Measurements from ENCODE around the gene KCNF1.
A peak's percentile ranks its signal among the peaks of the same experiment; 100 is the strongest.

The KCNF1 gene

DNA sequence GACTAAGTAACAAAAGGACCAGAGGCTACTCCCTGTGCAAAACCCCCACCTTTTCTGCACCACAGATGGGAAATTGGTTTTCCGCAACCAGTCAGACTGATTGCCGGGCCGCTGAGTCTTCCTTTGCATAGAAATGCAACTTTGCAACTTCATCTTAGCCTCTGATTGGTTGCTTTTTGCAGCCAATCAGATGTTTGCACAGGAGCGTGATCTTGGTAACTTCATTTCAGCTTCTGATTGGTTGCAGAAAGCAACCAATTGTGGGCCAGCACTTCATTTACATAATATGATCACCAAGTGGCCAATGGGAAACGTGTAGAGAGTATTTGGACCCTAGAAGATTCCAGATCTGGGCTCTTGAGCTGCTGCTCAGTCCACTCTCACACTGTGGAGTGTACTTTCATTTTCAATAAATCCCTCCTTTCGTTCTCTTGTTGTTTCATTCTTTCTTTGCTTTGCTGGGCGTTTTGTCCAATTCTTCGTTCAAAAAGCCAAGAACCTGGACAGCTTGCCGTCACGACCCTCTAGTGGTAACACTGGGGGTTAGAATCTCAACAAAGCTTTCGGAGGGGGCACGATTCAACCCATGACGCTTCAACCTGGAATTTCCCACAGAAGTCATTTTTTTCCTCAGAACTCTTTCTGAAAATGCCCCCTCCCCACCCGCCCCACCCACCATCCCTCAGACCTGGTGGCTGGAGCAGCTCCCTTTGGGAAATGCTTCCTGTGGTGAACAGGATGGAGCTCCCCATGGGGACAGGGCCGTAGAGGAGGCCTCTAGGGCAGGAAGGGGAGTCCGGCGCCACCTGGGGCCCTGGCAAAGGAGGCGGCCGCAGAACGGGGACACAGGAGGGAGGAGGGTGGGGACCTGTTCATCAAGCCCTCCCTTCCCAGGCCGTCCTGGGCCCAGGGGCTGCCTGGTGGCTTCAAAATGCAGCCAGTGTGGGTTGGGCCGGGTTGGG lies 31.8 kb upstream of the KCNF1 start:
- DNase-seq (ENCODE audit: low spot score): no peak

DNA sequence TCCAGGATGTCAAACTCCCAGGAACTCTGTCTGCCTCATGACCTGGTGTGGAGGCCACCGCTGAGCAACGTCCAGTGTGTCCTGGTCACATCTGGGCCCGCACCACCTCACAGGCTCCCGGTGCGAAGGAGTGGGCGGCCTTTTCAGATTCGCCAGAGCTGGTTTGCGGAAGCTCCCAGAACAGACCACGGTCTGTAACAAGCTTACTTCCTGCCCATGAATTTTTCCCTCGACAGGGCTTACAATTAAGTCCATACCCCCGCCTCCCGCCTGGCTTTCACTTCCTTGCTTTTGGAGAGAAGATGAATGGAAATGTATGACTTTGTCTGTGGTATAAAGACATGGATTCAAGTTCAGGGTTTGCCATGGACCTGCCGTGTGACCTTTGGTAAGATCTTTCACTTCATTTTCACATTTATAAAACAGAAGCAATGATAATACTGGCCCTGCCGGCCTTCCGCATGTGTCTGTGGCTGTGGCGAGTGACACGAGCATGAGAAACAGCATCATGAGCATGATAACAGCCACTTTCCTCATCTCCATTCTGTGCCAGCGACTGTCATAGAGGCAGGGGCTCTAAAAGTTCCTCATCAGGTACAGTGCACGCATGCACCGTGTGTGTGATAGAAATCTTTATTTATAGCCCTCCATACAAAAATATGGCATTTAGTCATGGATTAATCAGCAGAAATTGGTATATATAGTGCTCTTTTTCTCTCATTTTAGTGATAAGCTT lies 31.0 kb upstream of the KCNF1 start:
- no peak for DNase-seq (ENCODE audit: low spot score)

DNA sequence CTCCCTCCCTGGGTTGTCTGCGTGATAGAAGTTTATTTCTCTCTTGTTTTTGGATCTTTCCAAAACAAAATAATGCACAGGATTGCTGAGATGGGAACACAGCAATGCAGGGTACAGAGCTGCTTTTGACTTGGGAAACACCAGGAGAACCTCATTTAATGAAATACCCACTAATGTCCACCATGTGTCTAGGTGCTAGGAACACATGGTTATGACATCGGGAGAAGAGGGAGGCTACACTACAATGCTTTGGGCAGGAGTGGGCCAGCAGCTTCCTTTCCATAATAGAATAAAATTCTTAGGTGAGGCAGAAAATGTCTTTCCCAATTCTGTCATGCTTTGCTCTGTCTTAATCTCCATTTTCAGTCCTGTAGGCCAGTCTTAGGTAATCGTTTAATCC lies 29.2 kb upstream of the KCNF1 start:
- no peak for DNase-seq (ENCODE audit: low spot score)

GRCh38 chr2:10883066-10883465 lies 28.7 kb upstream of the KCNF1 start:
- no peak for DNase-seq (ENCODE audit: low spot score)

- DNase-seq (ENCODE audit: low spot score): no peak
These were observed 27.8 kb upstream of the KCNF1 start for GRCh38 chr2:10883801-10884478.

DNA sequence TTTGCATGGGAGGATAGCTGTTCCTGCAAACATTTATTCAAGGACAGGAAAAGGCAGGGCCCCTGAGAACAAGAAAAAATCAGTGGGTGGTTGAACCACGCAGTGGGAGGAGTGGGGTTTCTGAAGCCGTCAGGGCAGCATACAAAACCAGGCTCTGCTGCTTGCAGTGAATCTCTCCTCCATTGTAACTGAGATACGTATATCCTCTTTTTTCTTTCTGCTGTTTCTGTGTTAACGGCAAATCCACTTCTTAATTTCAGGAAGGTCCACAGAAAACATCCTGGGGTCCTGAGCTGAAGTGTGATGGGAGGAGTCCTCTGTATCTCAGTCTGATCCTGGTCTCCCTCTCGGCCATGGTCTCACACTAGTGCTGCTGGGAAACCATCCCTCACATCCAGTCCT lies 27.2 kb upstream of the KCNF1 start:
- no peak for DNase-seq (ENCODE audit: low spot score)

DNA sequence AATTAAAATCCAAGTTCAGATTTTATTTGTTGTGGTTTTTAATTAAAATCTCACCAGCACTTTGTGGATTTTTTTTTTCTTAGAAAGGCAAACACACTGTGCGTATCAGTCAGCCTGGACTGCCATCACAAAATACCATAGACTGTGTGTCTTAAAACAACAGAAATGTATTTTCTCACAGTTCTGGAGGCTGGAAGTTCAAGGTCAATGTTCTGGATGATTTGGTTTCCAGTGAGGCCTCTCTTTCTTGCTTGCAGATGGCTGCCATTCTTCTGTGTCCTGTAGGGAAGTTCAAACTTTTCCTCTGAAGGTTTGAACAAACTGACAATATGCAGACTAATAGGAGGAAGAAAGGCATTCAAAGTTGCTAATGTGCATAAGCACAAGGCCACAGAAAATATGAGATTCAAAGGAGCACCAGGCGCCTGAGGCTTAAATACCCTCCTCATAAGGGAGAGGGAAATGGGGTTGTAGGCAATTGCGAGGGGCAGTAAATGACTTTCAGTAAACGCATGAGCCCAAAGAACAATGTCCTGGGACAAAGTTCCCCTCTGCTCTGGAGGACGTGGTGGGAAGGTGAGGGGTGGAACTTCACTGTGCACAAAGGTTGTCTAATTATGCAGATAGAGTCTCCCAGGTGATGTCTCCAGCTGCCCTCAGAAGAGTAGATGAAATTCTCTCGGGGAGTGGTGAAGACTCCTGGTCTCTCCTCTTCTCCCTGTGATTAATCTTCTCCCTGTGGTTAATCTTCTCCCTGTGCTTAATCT lies 26.5 kb upstream of the KCNF1 start:
- DNase-seq (ENCODE audit: low spot score): no peak

DNA sequence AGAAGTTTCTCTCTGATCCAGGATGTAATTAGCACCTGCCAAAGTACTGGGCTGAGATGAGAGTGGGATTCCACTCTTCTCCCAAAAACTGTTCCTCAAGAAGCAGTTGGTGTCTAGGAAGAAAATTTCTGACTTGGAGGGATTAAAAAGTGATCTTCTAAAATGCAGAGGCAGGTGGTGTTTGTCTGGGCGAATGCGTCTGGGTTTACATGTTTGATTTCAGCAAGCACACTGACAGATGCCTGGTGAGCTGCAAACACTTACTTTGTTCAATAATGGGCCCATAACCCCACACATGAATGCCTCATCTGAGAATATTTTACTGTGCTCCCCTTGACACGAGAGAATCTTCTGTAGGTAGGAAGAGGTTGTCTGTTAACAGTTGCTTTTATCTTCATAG lies 24.3 kb upstream of the KCNF1 start:
- no peak for DNase-seq (ENCODE audit: low spot score)

GRCh38 chr2:10889651-10890215 lies 22.0 kb upstream of the KCNF1 start:
- no peak for DNase-seq (ENCODE audit: low spot score)

DNA sequence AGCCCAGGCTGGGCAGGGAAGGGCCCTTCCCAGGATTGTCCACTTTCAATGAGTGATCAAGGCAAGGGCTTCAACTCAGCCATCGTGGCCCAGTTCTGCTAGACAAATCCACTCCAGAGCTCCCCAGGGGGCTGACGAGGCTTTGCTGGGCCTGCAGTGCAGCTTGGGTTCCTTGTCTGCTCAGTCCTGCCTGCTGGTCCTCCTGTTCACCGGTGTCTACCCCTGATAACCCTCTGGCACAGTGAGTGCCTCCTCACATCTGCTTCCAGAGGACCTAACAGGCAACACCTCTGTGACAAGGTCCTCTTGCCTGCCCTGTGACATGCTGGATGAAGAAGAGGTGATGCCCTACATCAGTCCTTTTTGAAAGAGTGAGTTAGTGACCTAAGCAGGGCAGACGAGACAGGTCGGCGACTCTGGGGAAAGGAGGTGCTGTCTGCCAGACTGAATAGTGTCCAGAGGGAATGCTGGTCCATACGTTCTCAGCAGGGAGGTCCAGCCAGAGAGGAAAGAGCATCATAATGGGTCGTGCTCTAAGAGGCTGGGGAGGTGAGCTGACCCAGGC lies 20.9 kb upstream of the KCNF1 start:
- no peak for DNase-seq (ENCODE audit: low spot score)

GRCh38 chr2:10891390-10891789 lies 20.3 kb upstream of the KCNF1 start:
- no peak for DNase-seq (ENCODE audit: low spot score)

- no peak for DNase-seq (ENCODE audit: low spot score)
These were observed 19.9 kb upstream of the KCNF1 start for GRCh38 chr2:10891848-10892247.

GRCh38 chr2:10892316-10892715 lies 19.4 kb upstream of the KCNF1 start:
- no peak for DNase-seq (ENCODE audit: low spot score)

DNA sequence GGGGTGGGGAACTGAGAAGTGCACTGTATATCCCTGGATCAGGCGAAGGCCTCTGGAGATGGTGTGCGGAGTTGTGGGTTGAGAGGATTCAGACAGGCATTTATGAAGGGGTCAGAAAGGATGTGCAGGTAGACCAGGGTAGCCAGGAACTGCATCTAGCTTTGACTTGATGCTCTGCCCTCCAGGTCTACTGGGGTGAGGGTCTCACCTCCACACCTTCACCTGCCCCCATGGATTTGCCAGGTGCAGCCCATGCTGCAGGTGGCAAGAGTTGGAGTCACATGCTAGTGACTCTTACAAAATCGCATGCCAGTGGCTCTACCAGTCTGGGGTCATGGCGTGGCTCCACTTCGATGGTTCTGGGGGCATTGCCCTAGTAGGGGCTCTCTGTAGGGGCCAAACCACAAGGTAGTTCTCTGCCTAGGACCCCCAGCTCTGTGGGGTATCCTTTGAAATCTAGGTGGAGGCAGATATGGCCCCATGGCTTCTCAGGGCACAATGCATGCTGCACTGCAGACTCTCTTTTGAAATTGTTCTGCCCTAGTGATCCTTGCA lies 18.9 kb upstream of the KCNF1 start:
- no peak for DNase-seq (ENCODE audit: low spot score)

DNA sequence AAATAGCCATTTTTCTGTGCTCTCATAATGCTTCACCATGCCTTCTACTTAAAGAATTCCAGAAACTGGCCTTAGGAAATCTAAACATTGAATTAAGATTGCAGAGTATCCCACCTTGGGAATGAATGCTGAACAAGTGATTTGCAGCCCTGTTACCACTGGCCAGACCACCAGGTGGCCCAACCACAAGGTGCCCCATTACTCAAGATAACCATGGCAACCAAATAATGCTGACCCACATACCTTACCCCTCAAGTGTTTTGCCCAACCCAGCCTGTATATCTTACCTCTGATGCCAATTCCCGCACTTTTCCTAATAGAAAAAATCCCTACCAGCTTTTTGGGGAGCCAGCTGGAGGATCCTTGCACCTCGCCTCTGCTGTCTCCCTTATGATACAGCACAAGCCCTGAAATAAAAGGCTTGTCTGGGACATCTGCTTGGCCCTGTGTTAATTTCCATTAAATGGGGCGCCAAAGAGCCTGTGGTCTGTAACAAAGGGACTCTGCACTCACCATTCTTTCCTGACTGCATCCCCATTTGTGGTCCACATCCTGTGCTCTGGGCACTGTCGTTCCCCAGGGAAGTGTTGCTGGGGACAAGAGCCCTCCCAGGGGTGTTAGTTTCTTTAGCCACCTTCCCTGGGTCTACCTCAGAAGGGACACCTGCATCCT lies 17.3 kb upstream of the KCNF1 start:
- no peak for DNase-seq (ENCODE audit: low spot score)

DNA sequence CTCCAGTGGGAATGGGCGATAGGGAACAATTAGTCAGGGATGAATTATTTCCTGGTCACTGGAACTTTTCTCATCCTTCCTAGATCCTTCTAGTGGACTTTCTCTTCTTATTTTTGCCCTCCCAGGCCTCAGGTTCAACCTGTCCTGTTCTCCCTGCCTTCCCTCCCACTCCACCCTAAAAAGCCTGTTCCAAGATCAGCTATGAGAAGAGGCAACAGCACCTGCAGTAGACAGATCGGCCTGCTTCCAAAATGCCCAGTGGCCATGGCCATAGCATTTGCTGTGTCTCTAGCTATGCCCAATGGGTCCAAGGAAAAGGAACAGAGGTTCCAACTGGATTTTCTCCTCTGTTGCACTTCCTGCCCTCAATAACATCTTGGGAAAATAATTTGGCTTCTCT lies 16.5 kb upstream of the KCNF1 start:
- no peak for DNase-seq (ENCODE audit: low spot score)

DNA sequence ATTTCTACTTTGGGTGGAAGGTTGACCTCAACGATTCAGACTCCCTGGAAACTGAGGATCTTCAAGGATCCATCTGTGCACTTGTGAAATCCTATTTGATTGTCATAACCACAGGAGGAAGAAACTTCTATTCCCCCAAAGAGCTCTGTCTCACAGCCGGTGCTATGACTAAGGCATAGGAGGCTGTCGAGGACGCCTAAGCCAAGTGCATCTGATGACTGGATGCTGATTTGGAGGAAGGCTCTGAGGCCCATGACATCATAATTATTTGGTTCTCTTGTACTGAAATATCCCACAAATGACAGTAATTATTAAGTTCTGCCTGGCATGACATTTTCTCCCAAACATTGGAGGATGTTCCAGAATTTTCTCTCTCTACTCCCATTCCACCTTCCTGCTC lies 13.8 kb upstream of the KCNF1 start:
- DNase-seq (ENCODE audit: low spot score): peak; percentile 31

DNA sequence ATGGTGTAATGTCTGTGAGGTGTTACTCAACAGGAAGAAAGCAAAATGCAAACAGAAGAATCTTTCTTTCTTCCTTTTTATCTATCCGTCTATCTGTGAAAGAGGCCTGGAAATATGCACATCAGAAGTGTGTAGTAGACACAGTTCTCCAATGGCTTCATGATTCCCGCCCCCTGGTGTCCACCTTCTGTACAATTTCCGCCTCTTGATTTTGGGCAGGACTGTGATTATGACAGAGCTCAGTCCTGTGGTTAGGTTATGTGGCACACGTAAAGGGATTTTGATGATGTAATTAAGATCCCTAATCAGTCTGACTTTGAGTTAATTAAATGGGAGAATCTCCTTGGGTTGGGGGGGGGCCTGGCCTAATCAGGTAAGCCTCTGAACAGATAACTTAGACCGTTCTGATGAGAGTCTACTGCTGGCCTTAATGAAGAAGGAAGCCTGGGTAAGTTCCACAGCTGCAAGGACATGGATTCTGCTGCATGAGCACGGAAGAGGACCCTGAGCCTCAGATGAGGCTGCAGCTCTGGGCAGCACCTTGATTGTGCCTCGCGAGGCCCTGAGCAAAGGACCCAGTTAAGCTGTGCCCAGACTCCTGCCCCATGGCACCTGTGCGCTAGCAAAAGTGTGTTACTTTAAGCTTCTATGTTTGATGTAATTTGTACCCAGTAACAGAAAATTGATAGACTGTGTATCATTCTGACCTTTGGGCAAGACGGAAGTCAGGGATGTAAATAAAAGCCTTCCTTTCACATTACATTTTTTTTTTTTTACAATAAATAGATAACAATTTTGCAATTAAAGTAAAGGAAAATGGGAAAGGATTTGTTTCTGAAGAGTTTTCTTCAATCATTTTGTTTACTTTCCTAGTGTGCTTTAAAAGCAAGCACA lies 11.3 kb upstream of the KCNF1 start:
- peak; percentile 31 for DNase-seq (ENCODE audit: low spot score)
